GM19467 (cell line): ENCODE measurements around the gene ACO2.

Source experiments
- ATAC-seq: cut with Tn5 transposase; IDR thresholded peaks from one replicate; pipeline ENCODE4 v1.9.1; 2021; ENCODE audit warnings: mild to moderate bottlenecking, moderate library complexity; ENCODE audit not compliant: unreplicated experiment

The ACO2 gene

GRCh38 chr22:41518048-41518347 is 49.1 kb downstream of the ACO2 start:
- no peak for ATAC-seq

- no peak for ATAC-seq
Observed at GRCh38 chr22:41521126-41521525, 52.2 kb downstream of the ACO2 start.

GRCh38 chr22:41522813-41523212 is 53.9 kb downstream of the ACO2 start:
- ATAC-seq, result no peak

GRCh38 chr22:41523464-41524221 is 54.7 kb downstream of the ACO2 start:
- ATAC-seq, result no peak

- no peak for ATAC-seq
Observed at GRCh38 chr22:41524251-41524661, 55.3 kb downstream of the ACO2 start.

- ATAC-seq, result no peak
Observed at GRCh38 chr22:41524809-41525449, 56.0 kb downstream of the ACO2 start.

GRCh38 chr22:41525450-41526225 is 56.7 kb downstream of the ACO2 start:
- no peak for ATAC-seq

- ATAC-seq, result no peak
Observed at GRCh38 chr22:41526226-41526829, 57.4 kb downstream of the ACO2 start.

GRCh38 chr22:41526830-41527799 is 58.2 kb downstream of the ACO2 start:
- ATAC-seq, result no peak

GRCh38 chr22:41528132-41528766 is 59.3 kb downstream of the ACO2 start:
- ATAC-seq, result no peak

- ATAC-seq, result no peak
Observed at GRCh38 chr22:41528938-41529561, 60.1 kb downstream of the ACO2 start.

GRCh38 chr22:41530890-41531714 is 62.2 kb downstream of the ACO2 start:
- no peak for ATAC-seq

- no peak for ATAC-seq
Observed at GRCh38 chr22:41531715-41532477, 63.0 kb downstream of the ACO2 start.

GRCh38 chr22:41532908-41533825 is 64.2 kb downstream of the ACO2 start:
- no peak for ATAC-seq

- no peak for ATAC-seq
Observed at GRCh38 chr22:41534219-41534618, 65.3 kb downstream of the ACO2 start.

- no peak for ATAC-seq
Observed at GRCh38 chr22:41535244-41535643, 66.3 kb downstream of the ACO2 start.

- ATAC-seq, result no peak
Observed at GRCh38 chr22:41537203-41537602, 68.3 kb downstream of the ACO2 start.
